NCI-H748 (cell line): Measurements from ENCODE around the gene SH2D7.

ENCODE experiments used
- DNase-seq: peaks from one replicate; lab custom pipeline; 2025; ENCODE audit not compliant: unreplicated experiment; lab: John Stamatoyannopoulos, UW

The SH2D7 gene

DNA sequence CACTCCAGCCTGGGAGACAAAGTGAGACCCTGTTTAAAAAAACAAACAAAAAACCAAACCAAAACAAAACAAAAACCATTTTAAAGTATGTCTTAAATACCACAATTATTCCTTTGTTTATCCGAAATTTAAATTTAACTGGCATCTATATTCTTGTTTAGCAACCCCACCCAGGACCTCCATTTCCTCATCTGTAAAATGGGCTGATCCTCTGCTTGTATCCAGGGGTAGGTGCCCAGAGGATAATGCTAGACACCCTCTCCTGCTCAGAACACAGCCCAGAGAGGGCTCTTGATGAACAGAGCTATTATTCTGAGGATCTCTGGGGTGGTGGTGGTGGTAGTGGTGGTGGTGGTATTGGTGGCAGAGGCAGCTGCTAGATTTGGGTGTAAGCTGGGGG, 9.8 kb downstream of the SH2D7 start:
- no peak for DNase-seq

GRCh38 chr15:78102741-78103140, 10.4 kb downstream of the SH2D7 start:
- DNase-seq, result no peak

- DNase-seq, result no peak
Measured at GRCh38 chr15:78103406-78104118, 11.2 kb downstream of the SH2D7 start.

DNA sequence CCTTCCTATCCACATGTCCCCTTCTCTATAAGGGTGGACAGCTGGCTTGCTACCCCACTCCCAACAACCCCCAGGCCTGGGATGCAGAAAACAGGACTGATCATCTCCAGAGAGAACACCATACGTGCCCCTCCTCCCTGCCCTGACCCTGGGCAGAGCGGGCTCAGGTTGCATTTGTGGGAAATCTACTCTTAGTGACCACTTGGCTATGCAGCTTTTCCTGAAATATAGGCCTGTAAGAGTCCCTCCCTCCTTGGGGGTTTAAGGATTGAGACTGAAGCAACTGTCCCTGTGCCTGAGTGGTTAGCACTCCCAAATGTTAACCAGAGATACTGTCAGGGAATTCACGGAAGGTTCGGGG, 11.7 kb downstream of the SH2D7 start:
- DNase-seq, result no peak

DNA sequence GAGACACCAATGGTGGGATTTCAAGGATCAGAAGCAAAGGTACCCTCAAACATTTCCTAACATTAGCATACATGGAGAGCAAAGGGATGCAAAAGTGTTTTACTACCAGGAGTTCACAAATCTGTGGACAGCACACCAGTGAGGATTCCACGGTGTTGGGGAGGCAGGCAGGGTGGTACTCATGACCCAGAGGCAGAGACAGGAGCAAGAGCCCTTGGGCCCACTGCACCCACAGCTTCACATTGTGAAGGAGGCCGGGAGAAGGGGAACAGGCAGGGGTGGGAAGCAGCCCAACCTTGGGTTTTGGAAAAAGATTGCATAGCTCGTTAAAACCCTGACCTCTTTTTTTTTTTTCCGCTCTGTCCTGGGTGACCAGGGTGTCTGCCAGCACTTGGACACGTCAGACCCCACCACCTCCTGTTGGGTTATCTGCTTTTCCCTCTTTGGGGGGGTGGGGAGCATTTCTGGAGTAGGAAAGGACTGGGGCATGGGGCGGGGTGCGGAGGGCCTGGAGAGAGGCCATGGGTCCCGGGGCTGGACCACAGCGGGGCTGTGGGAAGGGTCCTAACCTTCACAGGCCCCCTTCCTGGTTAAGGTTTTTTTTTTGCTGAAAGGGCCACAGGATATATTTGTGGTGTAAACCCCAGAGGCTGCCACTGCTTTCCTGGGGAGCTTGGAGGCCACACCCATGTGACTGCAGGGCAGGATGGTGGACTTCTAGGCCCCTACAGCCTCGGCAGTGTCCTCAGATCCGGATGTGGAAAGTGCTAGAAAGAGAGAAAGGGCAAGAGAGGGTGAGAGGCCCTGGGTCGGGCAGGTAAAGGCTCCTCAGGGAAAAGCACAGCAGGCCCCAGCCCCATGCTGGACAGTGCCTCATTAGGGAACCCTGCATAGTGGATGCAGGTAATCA, 12.5 kb downstream of the SH2D7 start:
- no peak for DNase-seq

- no peak for DNase-seq
Measured at GRCh38 chr15:78105476-78106241, 13.3 kb downstream of the SH2D7 start.

GRCh38 chr15:78107471-78107870, 15.1 kb downstream of the SH2D7 start:
- DNase-seq, result no peak

GRCh38 chr15:78108300-78109084, 16.1 kb downstream of the SH2D7 start:
- peak; percentile 66 for DNase-seq

- no peak for DNase-seq
Measured at GRCh38 chr15:78109156-78109555, 16.8 kb downstream of the SH2D7 start.

DNA sequence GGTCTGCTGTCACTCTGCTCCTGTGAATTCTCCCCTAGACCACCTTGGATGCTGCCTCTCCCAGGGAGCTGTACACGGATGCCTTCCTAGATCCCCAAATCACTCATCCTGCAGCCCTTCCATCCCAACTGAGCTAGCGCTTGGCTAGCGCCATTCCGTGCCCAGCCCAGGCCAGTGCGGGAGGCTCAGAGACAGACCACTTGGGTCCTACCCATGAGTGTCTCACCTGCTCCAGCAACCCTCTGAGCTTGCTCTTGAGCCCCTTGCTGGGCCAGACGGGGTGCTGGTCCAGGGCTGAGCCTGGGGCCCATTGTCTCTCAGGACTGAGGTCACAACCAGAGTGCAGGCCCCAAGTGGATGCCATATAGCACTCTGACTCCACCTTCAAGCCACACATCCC, 17.7 kb downstream of the SH2D7 start:
- no peak for DNase-seq

- DNase-seq, result no peak
Measured at GRCh38 chr15:78110916-78111475, 18.6 kb downstream of the SH2D7 start.

DNA sequence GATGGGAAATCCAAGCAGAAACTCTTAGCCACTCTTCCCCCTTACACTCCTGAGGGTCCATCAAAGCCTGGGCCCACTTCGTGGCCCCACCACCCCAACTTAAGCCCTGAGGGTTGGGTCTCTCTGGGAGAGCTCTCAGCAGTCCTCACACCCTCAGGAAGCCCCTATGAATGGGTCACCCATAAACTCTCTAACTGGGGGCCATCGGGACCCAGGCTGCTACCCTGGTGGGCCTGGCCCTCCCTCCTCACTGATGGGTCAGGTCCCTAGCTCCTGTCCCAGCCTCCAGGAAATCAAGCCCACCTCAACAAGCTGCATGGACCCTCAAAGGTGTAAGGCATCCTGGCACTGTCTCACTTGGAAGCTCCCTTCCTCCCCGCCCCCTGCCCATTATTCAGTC, 19.4 kb downstream of the SH2D7 start:
- no peak for DNase-seq

- no peak for DNase-seq
Measured at GRCh38 chr15:78112551-78112950, 20.2 kb downstream of the SH2D7 start.

DNA sequence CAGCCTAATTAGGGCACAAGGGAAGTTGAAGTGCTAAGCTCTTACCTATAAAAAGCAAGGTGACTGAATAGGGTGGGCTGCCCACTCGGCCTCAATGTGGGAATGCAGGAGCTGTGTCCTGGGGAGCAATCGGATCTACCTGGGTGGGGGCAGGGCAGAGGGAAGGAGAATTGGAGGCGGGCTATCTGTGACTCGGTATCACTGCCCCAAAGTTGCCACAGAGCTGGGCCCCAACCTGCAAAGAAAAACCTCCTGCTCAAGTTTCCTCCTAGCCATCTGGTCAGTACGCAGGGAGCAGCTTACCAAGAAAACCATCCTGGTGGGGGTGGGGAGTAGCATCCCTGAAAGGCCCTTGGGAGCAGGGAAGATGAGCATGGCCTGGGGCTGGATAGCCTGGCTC, 28.2 kb downstream of the SH2D7 start:
- no peak for DNase-seq

DNA sequence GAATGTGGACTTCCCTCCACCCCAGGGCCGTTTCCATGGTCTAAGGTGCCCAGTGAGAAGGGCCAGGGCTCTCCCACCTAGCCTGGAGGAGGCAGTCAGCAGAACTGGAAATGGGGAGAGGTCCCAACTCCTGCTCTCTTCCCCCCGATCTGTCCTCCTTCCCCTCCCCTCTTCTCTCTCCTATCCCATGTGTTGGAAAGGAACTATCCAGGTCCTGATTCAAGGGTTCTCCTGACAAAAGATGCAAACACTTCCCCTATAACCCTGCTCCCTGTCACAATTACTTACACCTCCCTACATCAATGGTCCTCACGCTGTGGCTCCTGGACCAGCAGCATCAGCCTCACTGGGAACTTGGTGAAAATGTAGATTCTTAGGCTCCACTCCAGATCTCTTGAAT, 32.9 kb downstream of the SH2D7 start:
- no peak for DNase-seq

DNA sequence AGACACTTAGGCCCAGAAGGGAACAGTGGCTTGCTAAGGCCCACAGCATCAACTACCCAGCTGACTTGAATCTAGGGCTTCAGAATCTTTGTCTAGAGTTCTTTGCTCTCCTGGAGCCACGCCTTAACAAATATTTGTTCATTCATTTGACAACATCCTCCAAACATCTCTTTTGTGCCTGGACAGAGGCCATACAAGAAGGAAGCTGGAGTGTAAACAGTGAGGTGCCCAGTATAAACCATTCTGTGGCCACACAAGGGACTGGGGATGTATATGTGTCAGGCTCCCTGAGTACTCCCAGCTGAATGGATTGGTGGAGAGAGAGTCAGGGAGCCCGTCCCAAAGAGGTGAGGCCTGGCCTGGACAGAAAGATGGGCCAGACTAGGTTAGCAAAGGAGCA, 35.5 kb downstream of the SH2D7 start:
- DNase-seq, result peak; percentile 38

DNA sequence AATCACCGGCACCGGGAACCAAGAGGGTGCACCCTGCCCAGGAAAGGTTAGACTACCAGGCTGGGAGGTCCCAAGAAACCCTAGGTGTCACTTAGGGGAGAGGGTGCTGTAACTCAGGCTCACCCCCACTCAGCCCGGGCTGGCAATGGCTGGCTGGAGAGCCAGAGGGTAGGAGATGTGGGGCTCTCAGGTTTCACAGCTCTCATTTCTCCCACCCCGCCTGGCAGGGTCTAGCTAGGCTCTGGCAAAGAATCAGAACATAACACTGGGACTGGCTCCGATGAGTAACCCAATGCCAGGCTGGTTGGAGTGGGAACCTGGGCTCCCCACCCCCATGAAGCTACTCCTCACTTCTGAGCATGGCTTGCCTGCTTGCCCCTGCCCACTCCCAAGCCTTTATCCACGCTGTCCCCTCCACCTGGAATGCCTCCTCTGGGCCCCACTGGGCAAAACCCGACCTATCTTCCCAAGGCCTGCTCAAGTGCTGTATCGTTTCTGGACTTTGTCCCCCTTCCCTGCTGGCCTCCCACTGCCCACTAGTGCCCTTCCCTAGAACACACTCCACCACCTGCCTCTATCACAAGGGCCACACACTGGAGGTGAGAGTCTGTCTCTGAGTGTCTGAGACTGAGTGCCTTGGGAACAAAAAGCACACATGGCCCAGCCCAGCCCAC, 36.9 kb downstream of the SH2D7 start:
- no peak for DNase-seq

DNA sequence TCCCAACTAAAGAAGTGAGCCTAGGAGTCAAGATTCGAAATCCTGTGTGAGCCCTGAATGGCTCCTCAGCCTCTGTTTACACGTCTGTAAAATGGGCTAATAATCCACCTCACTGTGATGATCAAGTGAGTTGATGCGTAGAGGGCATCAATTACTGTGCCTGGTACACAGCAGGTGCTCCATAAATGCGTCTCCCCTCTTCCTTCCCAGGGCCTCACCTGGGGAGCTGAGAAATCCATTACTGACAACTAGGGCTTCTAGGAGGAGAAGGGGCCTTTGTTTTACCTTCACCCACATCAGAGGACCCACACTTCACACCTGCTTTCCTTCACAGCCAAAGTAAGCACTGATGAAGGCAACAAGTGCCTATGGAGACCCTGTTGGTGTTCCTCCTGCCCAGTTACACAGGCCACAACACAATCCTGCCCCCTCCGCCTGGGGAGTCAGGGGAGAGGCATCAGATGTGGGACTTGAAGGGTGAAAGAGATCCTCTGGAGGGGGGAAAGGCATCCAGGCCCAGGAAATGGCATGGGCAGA, 37.5 kb downstream of the SH2D7 start:
- no peak for DNase-seq

DNA sequence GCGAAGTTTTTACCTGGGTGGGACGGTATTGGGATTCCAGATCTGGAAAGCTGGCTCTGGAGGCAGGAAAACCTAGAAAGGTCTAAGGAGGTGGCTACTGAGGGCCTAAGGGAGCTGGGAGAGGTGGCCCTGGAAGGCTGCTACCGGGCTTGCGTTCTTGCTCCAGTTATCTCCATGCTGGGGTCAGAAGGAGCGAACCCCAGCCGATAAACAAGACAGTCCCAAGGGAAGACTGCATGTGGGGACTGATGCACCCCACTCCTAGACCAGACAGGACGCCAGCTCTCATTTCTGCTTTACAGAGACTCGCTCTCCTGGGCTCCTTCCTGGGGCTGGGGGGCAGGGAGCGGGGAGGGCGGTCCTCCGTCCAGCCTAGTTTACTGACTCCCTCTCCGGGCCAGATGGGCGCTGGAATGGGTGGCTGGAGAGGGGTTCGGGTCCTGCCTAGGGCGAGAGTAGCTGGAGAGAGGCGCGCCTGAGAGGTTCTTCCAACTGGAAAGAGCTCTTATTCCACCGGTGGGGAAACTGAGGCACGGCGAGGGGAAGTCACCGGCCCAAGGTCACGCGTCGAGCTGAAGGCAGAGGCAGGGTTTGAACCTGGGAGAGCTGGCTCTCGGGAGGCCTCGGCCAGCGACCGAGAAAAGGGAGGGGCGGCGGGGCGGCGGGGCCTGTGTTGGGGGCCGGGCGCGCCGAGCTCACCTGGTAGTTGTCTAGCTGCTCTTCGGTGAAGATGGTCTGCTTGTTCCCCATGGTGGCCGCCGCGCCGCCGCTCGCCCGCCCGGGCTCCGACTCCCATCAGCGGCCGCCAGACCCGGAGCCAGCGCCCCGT, 38.3 kb downstream of the SH2D7 start:
- peak; percentile 59 for DNase-seq
